Thyroid gland (tissue), 4 donors: ENCODE results near the gene KAZN. TPM values are rescaled to one million over a fixed set of nuclear protein-coding genes. Genes with fewer than 3 reads are reported as not detected.

ENCODE experiments used
- DNase-seq, 2 donors: peaks; one replicate each; pipeline ENCODE4 v3.0.0-alpha.2; 2019
- H3K27ac ChIP-seq, 3 donors: fragments of 200-600 bp; sonication (generic); 1 replicate in 2 of 3; 2 replicates in 1 of 3; pipeline ENCODE4 v1.5.1; 2016 to 2019; ENCODE audit warnings: mild to moderate bottlenecking in 1 of 3, moderate library complexity in 1 of 3
- H3K27me3 ChIP-seq: fragments of 200-600 bp; sonication (generic); one replicate; pipeline ENCODE4 v1.5.1; 2019
- H3K36me3 ChIP-seq, 2 donors: fragments of 200-600 bp; sonication (generic); one replicate each; pipeline ENCODE4 v1.5.1; 2016 to 2019
- H3K4me1 ChIP-seq, 2 donors: fragments of 200-600 bp; sonication (generic); one replicate each; pipeline ENCODE4 v1.5.1; 2017 to 2019
- H3K4me3 ChIP-seq, 3 donors: fragments of 200-600 bp; sonication (generic); replicated peaks in 1 of 3; 1 replicate in 2 of 3; 2 replicates in 1 of 3; pipeline ENCODE4 v1.5.1; 2016; ENCODE audit warnings: mild to moderate bottlenecking in 1 of 3
- H3K9me3 ChIP-seq: fragments of 200-600 bp; sonication (generic); one replicate; pipeline ENCODE4 v1.5.1; 2017
- CTCF ChIP-seq, 6 experiments: fragments of 200-600 bp in 3 of 6; fragments of 450-650 bp in 3 of 6; sonication (generic) in 3 of 6; IDR thresholded peaks; one replicate each; pipeline ENCODE4 v1.5.1; 2016 to 2019; ENCODE audit warnings: antibody characterized with exemption in 6 of 6, mild to moderate bottlenecking in 2 of 6, inconsistent platforms in 1 of 6, moderate library complexity in 1 of 6
- POLR2A ChIP-seq, 2 donors: fragments of 450-650 bp; IDR thresholded peaks; one replicate each; pipeline ENCODE4 v1.6.1; 2017; ENCODE audit warnings: antibody characterized with exemption in 2 of 2, mild to moderate bottlenecking in 2 of 2, moderate library complexity in 1 of 2
- WGBS, 2 donors: methylation state at CpG; one replicate each; pipeline ENCODE4 v1.1.5; 2017; 5-methylcytosine and 5-hydroxymethylcytosine counted together
- intact Hi-C: fragments of 100-400 bp; cut with DNase I; formaldehyde crosslinking; loops from one replicate; pipeline ENCODE4 v1.15.1; 2023
- total RNA-seq, 4 donors: library from RNA; depleted of rRNA; stranded (reverse); fragments of >200 nt; gene quantifications; one replicate each; pipeline ENCODE4 v1.2.3, GENCODE V29; 2016

KAZN gene
- total RNA-seq, 4 donors from 2014 or later = 14.8 to 28.6 (median 18.2) TPM

- H3K4me3 ChIP-seq = no peak overlapping the region
- intact Hi-C loops = no loop called here
- no peak overlapping the region for H3K27ac ChIP-seq
- no peak for DNase-seq
- no peaks in the 10 kb centered on the region for H3K36me3 ChIP-seq
- TF ChIP-seq CTCF (IDR thresholded peaks at IDR 0.05) = no peak
- no peak for TF ChIP-seq POLR2A (IDR thresholded peaks at IDR 0.05)
- 91 to 92% methylated on average over 2 of the region's 2 CpGs for WGBS, 2 donors
- no peaks in the 10 kb centered on the region for H3K4me1 ChIP-seq
- no peaks in the 10 kb centered on the region for H3K27me3 ChIP-seq
- no peaks in the 10 kb centered on the region for H3K9me3 ChIP-seq
Observed at GRCh38 chr1:15110867-15111230, 512.4 kb downstream of the KAZN start.

GRCh38 chr1:15113146-15113545 is 514.7 kb downstream of the KAZN start:
- Histone ChIP-seq H3K4me3 (no peak overlapping the region), H3K9me3 (no peaks in the 10 kb centered on the region), H3K36me3 (no peaks in the 10 kb centered on the region), H3K27me3 (no peaks in the 10 kb centered on the region), H3K4me1 (no peaks in the 10 kb centered on the region), H3K27ac (no peak overlapping the region)
- WGBS, 2 donors = 87 to 92% methylated on average over 5 of the region's 5 CpGs
- no peak for DNase-seq
- TF ChIP-seq POLR2A (IDR thresholded peaks at IDR 0.05) (no peak), CTCF (IDR thresholded peaks at IDR 0.05) (no peak)
- intact Hi-C loops = no loop called here

- TF ChIP-seq CTCF (IDR thresholded peaks at IDR 0.05) (no peak), POLR2A (IDR thresholded peaks at IDR 0.05) (no peak)
- H3K27me3 ChIP-seq = no peaks in the 10 kb centered on the region
- H3K4me1 ChIP-seq = no peaks in the 10 kb centered on the region
- intact Hi-C loops = no loop called here
- H3K4me3 ChIP-seq = no peak overlapping the region
- H3K27ac ChIP-seq = no peak overlapping the region
- no peak for DNase-seq
- no peaks in the 10 kb centered on the region for H3K36me3 ChIP-seq
- no peaks in the 10 kb centered on the region for H3K9me3 ChIP-seq
- WGBS, 2 donors = 93 to 94% methylated on average over 8 to 13 of the region's 13 CpGs
Observed at GRCh38 chr1:15114884-15115283, 516.4 kb downstream of the KAZN start.

DNA sequence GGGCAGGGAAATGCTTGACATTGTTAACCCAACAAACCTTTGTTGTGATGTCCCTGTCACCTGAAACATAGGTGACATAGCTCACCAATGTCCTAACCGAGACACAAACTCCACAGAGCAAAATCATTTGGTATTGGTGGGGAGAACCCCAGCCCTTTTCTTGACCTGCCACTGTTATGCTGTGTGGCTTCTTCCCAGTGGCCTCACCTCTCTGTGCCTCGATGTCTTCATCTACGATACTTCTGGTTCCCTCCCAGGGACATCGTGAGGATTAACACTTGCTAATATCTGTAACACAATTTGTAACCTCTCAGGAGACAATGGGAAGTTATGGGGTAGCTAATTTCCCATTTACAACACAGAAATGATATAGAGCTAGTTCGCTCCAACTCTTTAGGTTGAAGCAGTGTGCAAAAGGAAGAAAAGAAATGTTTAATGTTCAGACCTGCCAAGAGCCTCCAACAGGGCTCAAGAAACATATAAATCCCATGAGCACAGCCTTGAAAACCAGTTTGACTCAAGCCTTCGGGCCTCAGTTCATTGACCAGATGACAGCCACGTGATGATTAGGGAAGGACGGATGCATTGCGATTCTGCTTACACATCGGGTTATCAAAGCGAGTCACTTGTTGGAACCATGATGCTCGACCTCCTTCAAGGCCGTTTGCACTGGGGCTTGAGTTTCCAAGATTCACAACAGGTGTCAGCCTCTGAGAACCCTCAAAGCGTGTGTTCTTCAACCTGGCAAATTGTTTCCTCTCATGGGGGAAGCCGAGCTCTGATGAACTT is 517.3 kb downstream of the KAZN start:
- WGBS, 2 donors = 85 to 90% methylated on average over 15 of the region's 15 CpGs
- intact Hi-C loops = no loop called here
- no peak for DNase-seq
- Histone ChIP-seq H3K27me3 (no peaks in the 10 kb centered on the region), H3K27ac (no peak overlapping the region), H3K9me3 (no peaks in the 10 kb centered on the region), H3K4me1 (no peaks in the 10 kb centered on the region), H3K4me3 (no peak overlapping the region), H3K36me3 (no peaks in the 10 kb centered on the region)
- TF ChIP-seq POLR2A (IDR thresholded peaks at IDR 0.05) (no peak), CTCF (IDR thresholded peaks at IDR 0.05) (no peak)

DNA sequence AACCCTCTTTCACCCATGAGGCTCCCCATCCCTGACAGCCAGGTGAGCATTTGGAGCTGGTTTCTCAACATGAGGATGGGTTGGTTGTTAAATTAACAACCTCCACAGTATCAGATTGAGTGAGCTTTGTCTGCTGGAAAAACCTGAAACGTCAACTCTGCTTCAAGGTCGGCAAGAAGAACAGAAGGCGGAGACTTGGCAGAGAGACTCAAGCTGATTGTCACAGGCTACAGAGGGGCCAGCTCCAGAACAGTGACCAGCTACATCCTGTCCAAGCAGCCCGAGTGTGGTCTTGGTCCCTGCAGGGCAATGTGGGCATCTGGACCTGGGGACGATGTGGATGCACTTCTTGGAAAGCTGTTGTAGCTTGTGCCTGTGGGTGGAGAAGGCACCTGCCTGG is 518.5 kb downstream of the KAZN start:
- intact Hi-C loops = no loop called here
- Histone ChIP-seq H3K9me3 (no peaks in the 10 kb centered on the region), H3K4me3 (no peak overlapping the region), H3K4me1 (no peaks in the 10 kb centered on the region), H3K27ac (no peak overlapping the region), H3K36me3 (no peaks in the 10 kb centered on the region), H3K27me3 (no peaks in the 10 kb centered on the region)
- peak; percentile 43 to 44 for DNase-seq
- TF ChIP-seq CTCF (IDR thresholded peaks at IDR 0.05) (no peak), POLR2A (IDR thresholded peaks at IDR 0.05) (no peak)
- 38 to 52% methylated on average over 5 of the region's 5 CpGs for WGBS, 2 donors
